ENCODE results near the gene SV2B.
A peak's percentile ranks its signal among the peaks of the same experiment; 100 is the strongest.
"Not testable (repeated sequence)": the region's sequence is repeated elsewhere in the genome, so short reads cannot be mapped to it uniquely, and the experiment has no call there.

The SV2B gene

GRCh38 chr15:91075739-91076138 is 24.3 kb upstream of the SV2B start:
- TF ChIP-seq CTCF (IDR thresholded peaks at IDR 0.05) (no peak), ZFX (IDR thresholded peaks at IDR 0.05; ENCODE audit: borderline replicate concordance) (no peak)
- no peak overlapping the region for H3K27ac ChIP-seq

- TF ChIP-seq CTCF (IDR thresholded peaks at IDR 0.05) = no peak
- TF ChIP-seq ZFX (IDR thresholded peaks at IDR 0.05; ENCODE audit: borderline replicate concordance) = no peak
- no peak overlapping the region for H3K27ac ChIP-seq
Measured at GRCh38 chr15:91077029-91077428, 23.0 kb upstream of the SV2B start.

GRCh38 chr15:91093866-91094265 is 6.2 kb upstream of the SV2B start:
- not testable (repeated sequence) for H3K27ac ChIP-seq

- TF ChIP-seq ZFX (IDR thresholded peaks at IDR 0.05; ENCODE audit: borderline replicate concordance) = no peak
- no peak for TF ChIP-seq CTCF (IDR thresholded peaks at IDR 0.05)
- no peak overlapping the region for H3K27ac ChIP-seq
Measured at GRCh38 chr15:91098451-91098850, 1.6 kb upstream of the SV2B start.

GRCh38 chr15:91099616-91099994 is 452 bp upstream of the SV2B start:
- H3K27ac ChIP-seq = no peak overlapping the region
- TF ChIP-seq ZFX (IDR thresholded peaks at IDR 0.05; ENCODE audit: borderline replicate concordance) (no peak), CTCF (IDR thresholded peaks at IDR 0.05) (peak; percentile 25; the same call in 1 of the 2 replicates)

- H3K27ac ChIP-seq = no peak overlapping the region
- no peak for TF ChIP-seq CTCF (IDR thresholded peaks at IDR 0.05)
- no peak for TF ChIP-seq ZFX (IDR thresholded peaks at IDR 0.05; ENCODE audit: borderline replicate concordance)
Measured at GRCh38 chr15:91100814-91101607, 954 bp downstream of the SV2B start.

GRCh38 chr15:91101608-91101920 is 1.5 kb downstream of the SV2B start:
- H3K27ac ChIP-seq = no peak overlapping the region
- TF ChIP-seq ZFX (IDR thresholded peaks at IDR 0.05; ENCODE audit: borderline replicate concordance) (no peak), CTCF (IDR thresholded peaks at IDR 0.05) (no peak)

All from 22Rv1 (cell line).